HG03139 (cell line): ENCODE measurements around the gene PADI2.

Source experiments
- ATAC-seq: cut with Tn5 transposase; IDR thresholded peaks from one replicate; pipeline ENCODE4 v1.9.1; 2021; ENCODE audit not compliant: unreplicated experiment

The PADI2 gene

GRCh38 chr1:17059391-17060305, 59.6 kb downstream of the PADI2 start:
- ATAC-seq = no peak

DNA sequence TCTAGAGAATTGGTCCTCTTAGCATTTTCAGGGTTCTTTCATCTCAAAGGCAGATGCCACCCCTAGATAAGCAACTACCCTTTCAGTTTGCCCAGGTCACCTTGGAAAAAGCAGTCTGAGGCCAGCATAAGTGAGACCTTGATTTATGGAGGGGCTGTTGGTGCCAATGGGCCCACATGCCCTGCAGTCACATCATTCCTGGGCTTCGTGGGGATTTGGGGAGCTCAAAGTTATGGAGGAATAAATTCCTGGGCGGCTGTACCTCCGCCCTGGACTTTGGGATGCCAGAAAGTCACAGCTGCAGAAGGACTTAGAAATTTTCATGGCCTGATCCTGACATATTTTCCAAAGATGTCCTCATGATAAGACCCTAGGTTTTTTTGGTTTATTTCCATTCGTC, 62.7 kb downstream of the PADI2 start:
- no peak for ATAC-seq

- ATAC-seq = no peak
These were observed 63.5 kb downstream of the PADI2 start for GRCh38 chr1:17055801-17056200.

DNA sequence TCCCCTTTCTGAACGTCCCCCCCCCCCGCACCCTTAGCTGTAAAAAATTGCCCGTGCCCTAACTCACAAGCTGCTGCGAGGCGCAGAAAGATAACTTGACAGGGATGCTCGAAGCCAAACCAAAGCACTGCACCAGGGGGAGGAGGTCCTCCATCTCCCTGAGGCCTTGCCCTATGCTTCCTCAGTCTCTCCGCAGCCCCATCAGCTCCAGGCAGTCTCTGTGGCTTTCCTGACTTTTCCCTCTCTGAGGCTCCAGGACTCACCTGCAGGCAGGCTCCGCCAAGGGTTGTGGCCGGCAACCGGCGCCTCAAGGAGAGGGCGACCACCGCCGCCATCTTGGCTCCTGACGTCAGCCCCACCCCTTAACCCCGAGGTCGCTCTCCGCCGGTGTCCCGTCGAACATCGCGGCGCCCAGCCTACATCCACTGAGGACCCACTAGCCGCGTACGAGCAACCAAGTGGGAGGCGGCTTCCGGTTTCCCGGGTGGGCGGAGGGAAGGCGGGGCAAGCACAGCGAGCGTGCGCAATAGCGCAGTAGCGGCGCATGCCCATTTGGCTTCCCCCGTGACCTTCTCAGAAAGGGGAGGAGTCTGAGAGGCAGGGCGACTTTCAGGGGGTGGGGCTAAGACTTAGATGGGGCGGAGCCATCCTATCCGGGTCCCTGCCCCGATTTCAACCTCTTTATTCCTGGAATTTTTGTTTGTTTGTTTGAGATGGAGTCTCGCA, 65.4 kb downstream of the PADI2 start, which contains the start of gene SDHB:
SDHB (minus strand) TSS at position 348 of the 726 bp plus-strand sequence; CDS start at position 335, 13 bp downstream.
- peak; percentile 97 for ATAC-seq

DNA sequence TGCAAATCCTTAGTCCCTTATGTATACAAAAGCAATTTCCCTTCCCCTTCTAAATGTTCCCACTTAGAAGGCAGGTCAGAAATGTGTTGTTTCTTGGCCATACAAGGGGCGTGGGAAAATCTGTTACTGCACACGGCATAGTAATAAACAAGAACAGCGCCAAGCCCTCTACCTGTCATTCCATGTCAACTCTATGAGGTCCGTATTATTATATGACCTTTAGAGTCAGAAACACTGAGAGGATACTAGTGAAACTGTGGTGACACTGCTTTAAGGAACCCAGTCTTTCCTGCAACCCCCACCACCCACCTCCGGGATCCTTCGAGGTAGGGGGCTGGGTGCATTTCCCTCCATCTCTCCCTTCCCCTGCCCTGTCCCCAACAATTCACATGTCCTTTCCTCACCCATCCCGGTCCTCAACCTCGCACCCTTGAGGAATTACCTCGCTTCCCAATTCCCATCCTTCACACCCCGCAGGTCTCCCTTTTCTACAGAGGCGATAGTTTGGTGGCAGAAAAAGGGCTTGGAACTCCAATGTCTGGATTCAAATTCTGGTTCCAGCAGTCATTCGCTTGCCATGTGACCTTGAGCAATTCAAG, 66.1 kb downstream of the PADI2 start:
- no peak for ATAC-seq

DNA sequence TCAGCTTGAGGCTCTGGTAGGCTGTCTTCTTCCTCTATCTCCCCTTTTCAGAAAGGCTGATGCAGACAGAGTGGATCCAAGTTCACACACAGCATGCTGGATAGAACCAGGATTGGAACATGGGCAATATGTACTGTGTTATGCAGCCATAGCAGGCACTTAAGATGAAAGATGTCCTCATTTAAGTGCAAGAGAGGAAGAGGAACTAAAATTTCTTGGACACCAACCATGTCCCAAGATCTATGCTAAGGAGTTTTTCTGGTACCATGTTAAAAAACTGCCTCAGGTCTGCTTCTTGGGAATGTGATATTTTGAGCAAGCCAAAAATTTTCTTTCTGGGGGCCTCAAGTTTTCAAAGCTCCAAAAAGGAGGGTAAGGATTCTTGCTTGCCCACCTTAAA, 66.6 kb downstream of the PADI2 start:
- no peak for ATAC-seq

- ATAC-seq = no peak
These were observed 67.2 kb downstream of the PADI2 start for GRCh38 chr1:17052038-17052437.

DNA sequence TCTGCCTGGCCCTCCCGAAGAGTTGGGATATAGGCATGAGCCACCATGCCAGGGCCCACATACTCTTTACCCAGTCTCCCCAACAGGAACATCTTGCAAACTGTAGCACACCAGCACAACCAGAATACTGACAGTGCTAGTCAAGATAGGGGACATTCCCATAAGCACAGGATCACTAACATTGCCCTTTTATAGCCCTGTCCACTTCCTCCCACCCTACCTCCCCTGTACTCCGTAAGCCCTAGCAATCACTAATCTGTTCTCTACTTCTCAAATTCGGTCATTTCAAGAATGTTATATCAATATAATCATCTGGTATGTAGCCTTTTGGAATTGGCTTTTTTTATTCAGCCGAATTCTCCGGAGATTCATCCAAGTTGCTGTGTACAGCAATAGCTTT, 71.3 kb downstream of the PADI2 start:
- no peak for ATAC-seq

- ATAC-seq = no peak
These were observed 73.0 kb downstream of the PADI2 start for GRCh38 chr1:17046334-17046657.

DNA sequence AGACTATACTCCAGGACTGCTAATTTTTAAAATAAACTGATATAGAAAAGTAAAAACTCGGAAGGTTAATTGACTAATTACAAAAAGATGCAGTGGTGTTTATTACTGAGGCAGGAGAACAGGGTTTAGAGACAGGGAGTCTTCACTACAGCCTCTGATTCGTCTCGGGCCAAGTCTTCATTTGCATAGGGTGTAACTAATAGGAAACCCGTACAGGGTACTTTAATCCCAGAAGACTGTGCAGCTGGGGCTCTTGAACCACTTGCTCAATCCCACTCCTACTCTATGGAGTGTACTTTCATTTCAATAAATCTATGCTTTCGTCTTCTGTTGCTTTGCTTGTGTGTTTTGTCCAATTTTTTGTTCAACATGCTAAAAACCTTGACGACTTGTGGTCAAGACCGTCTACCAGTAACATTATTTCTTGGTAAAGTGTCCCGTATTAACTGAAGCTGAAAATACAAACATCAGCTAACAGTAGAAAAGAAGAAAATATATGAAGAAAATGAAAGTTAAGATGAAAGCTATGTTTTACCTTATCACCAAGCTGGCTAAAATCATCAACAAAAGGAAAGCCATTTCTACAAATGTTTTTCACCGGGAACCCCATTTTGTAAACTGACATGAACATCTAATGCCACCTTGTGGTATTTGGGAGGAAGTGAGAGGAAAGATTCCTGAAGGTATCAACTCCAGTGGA, 73.5 kb downstream of the PADI2 start:
- ATAC-seq = no peak

- ATAC-seq = no peak
These were observed 74.1 kb downstream of the PADI2 start for GRCh38 chr1:17045150-17045549.

DNA sequence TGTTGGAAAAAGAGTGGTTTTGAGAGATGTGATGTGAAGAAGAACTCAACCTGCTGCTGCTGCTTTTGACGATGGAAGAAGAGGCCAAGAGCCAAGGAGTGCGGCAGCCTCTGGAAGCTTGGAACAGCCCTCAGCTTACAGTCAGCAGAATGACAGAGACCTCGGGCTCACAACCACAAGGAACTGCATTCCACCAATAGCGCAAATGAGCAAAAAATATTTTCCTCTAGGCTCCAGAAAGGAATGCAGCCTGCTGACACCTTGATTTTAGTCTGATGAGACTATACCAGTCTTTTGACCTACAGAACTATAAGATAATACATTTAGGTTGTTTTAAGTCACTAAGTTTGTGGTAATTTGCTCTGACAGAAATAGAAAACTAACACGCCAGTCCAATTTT, 75.6 kb downstream of the PADI2 start:
- ATAC-seq = no peak

DNA sequence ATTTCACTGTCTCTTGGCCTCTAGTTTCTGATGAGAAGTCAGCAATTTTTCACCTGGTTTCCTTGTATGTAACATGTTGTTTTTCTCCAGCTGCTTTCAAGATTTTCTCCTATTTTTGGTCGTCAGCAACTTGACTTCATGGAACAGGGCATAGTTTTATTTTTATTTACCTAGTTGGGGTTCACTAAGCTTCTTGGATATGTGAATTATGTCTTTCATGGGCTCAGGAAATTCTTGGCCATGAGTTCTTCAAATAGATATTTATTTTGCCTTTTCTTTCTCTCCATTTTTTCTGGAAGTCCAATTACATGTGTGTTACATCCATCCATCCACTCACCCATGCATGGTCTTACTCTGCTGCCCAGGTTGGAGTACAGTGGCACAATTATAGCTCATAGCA, 79.1 kb downstream of the PADI2 start:
- no peak for ATAC-seq

- ATAC-seq = no peak
These were observed 79.7 kb downstream of the PADI2 start for GRCh38 chr1:17039522-17039921.

- ATAC-seq = no peak
These were observed 85.8 kb downstream of the PADI2 start for GRCh38 chr1:17033481-17033880.

DNA sequence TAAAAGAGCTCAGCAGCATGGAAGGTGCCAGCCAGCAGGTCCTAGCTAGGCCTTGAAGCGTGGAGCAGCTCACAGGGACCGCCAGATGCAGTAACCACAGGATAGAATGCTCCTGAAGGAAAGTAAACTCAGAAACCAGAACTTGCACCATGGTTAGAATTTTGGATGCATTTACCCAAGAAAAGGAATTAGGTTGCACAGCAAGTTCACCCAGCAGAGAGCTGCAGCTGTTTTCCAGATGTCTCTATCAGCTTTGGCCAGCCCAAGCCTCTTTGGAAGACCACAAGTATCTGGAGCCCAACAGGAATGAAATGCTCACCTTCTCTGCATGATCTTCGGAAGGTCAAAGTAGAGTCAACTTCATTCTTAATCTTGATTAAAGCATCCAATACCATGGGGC, 86.5 kb downstream of the PADI2 start:
- ATAC-seq = no peak

- no peak for ATAC-seq
These were observed 87.8 kb downstream of the PADI2 start for GRCh38 chr1:17031436-17031835.

DNA sequence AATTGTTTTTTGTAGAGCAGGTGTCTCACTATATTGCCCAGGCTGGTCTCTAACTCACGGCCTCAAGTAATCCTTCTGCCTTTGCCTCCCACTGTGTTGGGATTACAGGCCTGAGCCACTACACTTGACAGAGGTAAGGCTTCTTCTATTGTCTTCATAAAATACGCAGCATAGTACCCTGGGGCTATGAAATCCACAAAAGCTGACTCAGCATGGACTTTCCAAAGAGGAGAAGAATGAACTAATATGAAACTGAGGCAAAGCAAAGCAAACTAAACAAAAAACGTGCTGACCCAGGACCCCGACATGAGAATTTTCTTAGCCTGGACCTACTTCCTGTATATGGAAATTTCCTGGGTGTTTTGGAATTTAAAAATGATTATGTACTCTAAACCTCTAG, 89.0 kb downstream of the PADI2 start:
- ATAC-seq = no peak

DNA sequence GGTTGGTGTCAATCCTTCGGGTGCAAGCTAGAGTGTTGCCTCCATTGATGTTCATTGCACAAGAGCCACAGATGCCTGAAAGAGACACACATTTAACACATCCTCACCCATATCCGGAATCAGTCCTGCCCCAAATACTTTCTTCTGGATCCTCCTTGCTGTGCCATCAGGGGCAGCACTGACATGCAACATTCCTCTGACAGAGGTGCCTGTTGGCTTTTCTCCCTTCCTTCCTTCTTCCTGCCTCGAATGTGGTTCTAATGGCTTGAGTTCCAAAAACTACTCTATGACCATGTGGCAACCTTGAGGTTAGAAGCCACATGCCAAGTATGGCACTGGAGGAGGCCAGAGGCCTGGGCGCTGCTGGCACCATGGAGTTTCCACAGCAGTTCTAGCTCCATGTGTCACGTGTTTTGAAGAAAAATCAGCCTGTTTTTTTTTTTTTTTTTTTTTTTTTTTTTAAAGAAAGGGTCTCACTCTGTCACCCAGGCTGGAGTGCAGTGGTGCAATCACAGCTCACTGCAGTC, 90.5 kb downstream of the PADI2 start:
- no peak for ATAC-seq

GRCh38 chr1:17027900-17028299, 91.4 kb downstream of the PADI2 start:
- ATAC-seq = no peak

DNA sequence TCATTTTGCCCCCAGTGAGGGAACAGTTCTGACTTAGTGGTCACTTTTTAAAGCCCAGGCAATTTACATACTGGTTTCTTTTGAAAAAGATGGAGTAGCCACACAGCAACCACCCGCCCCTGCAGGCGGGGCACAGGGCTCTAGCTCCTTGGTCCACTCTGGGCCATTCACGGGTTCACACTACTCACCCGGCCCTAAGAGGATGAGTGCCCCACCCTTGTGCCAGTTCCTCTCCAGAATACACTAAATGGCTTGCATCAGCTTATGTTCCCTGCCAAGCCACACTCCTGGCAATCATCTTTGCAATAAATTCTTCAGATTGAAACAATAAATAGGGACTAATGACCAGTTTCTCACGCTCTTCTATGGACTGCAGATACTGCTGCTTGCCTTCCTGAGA, 91.8 kb downstream of the PADI2 start:
- no peak for ATAC-seq
